ENCODE measurements around the gene NACC1. TPM values are rescaled to one million over a fixed set of nuclear protein-coding genes. Genes with fewer than 3 reads are reported as not detected.

The NACC1 gene
- total RNA-seq, 2 experiments from 2014 or later = 13.0 to 13.5 TPM

DNA sequence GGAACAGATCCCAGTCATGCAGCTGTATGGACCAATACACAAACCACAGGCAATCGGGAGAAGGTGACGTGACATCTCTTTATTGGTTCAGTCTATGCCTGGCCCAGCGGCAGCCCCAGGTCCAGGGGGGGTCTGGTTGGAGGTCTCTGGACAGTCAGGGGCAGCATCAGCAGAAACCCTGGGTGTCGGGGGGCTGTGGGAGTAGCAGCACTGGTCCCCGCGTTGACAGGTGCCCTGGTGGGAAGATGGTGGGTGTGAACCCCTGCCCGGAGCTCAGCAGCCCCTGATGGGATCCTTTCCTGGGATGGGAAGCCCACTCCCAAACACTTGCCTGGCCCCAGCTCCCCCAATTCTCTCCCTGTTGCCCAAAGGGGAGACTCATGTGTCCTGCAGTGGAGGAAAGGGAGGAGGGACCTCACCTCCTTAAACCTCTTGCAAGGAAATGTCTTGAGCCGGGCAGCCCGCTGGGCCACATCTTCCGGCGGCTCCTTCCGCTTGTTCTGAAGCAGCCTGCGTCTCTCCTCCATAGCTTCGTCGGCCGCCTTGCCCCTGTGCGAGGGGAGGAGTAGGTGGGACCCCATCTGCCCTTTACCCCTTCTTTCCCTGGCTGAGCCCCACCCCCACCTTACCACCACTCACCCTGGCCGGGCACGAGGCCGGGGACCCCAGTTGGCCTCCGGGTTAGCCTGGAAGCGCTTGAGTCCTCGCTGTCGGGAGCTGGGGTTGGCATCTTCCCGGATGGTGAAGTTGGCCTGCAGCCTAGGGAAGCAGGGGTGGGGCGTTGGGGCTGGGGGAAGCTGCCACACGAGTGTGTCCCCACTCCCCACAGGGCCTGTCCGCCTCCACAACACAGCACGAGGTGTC, 13.0 kb upstream of the NACC1 start:
- TF ChIP-seq, protein P1, sequence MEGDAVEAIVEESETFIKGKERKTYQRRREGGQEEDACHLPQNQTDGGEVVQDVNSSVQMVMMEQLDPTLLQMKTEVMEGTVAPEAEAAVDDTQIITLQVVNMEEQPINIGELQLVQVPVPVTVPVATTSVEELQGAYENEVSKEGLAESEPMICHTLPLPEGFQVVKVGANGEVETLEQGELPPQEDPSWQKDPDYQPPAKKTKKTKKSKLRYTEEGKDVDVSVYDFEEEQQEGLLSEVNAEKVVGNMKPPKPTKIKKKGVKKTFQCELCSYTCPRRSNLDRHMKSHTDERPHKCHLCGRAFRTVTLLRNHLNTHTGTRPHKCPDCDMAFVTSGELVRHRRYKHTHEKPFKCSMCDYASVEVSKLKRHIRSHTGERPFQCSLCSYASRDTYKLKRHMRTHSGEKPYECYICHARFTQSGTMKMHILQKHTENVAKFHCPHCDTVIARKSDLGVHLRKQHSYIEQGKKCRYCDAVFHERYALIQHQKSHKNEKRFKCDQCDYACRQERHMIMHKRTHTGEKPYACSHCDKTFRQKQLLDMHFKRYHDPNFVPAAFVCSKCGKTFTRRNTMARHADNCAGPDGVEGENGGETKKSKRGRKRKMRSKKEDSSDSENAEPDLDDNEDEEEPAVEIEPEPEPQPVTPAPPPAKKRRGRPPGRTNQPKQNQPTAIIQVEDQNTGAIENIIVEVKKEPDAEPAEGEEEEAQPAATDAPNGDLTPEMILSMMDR (IDR thresholded peaks at IDR 0.05) = peak; percentile 16
- H3K27ac ChIP-seq (ENCODE audit: low read depth in 1 of 2, low read length in 2 of 2) = peak overlapping the region; percentile 41 to 66
- Mint-ChIP-seq H3K4me3 (peak overlapping the region; percentile 93), H3K27me3 (no peaks in the 10 kb centered on the region), H3K36me3 (ENCODE audit: low read depth) (peaks cover 14% of the 10 kb centered on the region), H3K9me3 (no peaks in the 10 kb centered on the region), H3K4me1 (ENCODE audit: low read depth) (peaks cover 31% of the 10 kb centered on the region), H3K27ac (peak overlapping the region; percentile 89)
- POLR2A ChIA-PET = interaction anchor here (0.7 to 3.5 kb wide), 12 partner anchors 10 to 323 kb away, joined by 3 to 34 read pairs (median 8); partner anchors contain the start of genes IER2, JUNB, NACC1 and STX10
- peaks cover 62% of the 10 kb centered on the region for H3K4me1 ChIP-seq (ENCODE audit: insufficient read depth, low read length)
- peak overlapping the region; percentile 77 for H3K4me3 ChIP-seq (ENCODE audit: low read length)
- DNase-seq (peak in 5 of 14 experiments; percentile 30 to 61 (median 53)), ATAC-seq (ENCODE audit: poor library complexity) (peak; percentile 25)
- H3K9me3 ChIP-seq (ENCODE audit: control insufficient read depth in 1 of 2, insufficient read depth in 1 of 2, low read length in 2 of 2) = no peaks in the 10 kb centered on the region
- H3K27me3 ChIP-seq (ENCODE audit: control insufficient read depth in 1 of 2, insufficient read depth in 2 of 2, low read length in 2 of 2) = no peaks in the 10 kb centered on the region
- H3K36me3 ChIP-seq (ENCODE audit: insufficient read depth, low read length) = peaks cover 18% of the 10 kb centered on the region
- CTCF ChIA-PET = interaction anchor here (0.7 to 3.6 kb wide), 15 partner anchors 10 to 157 kb away, joined by 3 to 27 read pairs (median 6); partner anchors contain the start of genes IER2, NACC1, STX10 and TRMT1
- intact Hi-C loops (cut with DNase I, micrococcal nuclease) = no loop called here

DNA sequence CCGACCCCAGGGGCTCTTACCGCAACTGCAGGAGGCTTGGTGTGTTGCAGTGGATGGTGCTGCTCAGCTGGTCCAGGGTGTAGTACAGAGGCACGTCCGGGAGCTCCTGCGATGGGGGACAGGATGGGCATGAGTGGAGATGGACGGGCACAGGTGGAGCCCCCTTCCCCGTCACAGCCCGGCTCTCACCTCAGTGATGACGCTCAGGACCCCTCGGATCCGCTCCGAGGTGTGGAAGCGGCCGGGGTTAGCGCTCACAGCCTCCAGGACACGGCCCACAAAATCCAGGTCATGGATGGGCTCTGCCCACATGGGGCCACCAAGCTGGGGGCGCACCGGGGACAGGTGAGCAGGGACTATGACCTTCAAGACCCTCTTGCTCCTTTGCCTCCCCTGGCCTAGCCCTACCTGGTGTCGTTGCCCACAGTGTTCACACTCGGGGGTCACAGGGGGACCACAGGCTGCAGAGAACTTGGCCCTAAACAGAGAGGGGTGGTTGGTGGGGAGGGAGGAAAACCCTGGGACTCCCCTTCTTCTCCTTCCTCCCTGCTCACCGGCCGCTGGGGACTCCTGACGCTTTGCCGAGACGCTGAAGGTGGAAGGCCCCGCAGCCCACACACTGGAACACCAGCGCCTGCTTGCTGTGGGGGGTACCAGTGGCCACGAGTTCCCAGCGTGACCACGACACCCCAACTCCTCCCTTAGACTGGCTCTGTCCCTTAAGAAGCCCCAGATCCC, 8.5 kb upstream of the NACC1 start:
- intact Hi-C loops (cut with DNase I, micrococcal nuclease) = loop anchor here in 1 of 2 experiments (10.0 kb wide), 1 partner anchor 665 kb away; the partner anchor contains the start of gene C19orf53
- Histone ChIP-seq H3K27ac (ENCODE audit: low read depth in 1 of 2, low read length in 2 of 2) (no peak overlapping the region), H3K36me3 (ENCODE audit: insufficient read depth, low read length) (peaks cover 32% of the 10 kb centered on the region), H3K27me3 (ENCODE audit: control insufficient read depth in 1 of 2, insufficient read depth in 2 of 2, low read length in 2 of 2) (no peaks in the 10 kb centered on the region), H3K4me3 (ENCODE audit: low read length) (no peak overlapping the region), H3K9me3 (ENCODE audit: control insufficient read depth in 1 of 2, insufficient read depth in 1 of 2, low read length in 2 of 2) (no peaks in the 10 kb centered on the region), H3K4me1 (ENCODE audit: insufficient read depth, low read length) (peaks cover 17% of the 10 kb centered on the region)
- no peak overlapping the region for H3K4me3 Mint-ChIP-seq
- no peaks in the 10 kb centered on the region for H3K9me3 Mint-ChIP-seq
- ChIA-PET POLR2A (no interaction called here), CTCF (no interaction called here)
- DNase-seq = no peak
- no peaks in the 10 kb centered on the region for H3K27me3 Mint-ChIP-seq
- no peak for ATAC-seq (ENCODE audit: poor library complexity)
- H3K27ac Mint-ChIP-seq = no peak overlapping the region
- TF ChIP-seq, protein P1 (IDR thresholded peaks at IDR 0.05) = no peak
- peaks cover 30% of the 10 kb centered on the region for H3K36me3 Mint-ChIP-seq (ENCODE audit: low read depth)
- peaks cover 3% of the 10 kb centered on the region for H3K4me1 Mint-ChIP-seq (ENCODE audit: low read depth)

DNA sequence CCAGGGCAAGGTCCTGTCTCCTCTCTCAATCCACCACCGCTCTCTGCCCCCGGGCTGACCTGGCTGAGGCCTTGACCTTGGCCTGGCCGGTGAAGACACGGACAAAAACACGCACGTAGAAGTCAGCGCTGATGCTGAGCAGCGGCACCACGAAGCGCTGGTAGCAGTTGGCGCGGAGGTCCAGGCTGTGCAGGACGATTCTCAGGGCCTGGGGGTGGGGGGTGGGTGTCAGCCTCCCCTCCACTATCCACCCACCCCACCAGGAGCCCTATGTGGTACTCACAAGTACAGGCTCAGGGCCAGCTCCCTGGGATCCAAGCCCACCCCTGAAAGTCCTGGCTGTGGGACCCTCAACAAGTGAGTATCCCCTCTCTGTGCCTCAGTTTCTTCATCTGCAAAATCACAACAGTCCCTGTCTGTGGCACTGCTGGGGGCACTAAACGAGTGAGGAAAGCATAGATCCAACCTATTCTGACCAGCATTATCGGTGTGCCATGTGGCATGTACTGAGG, 7.9 kb upstream of the NACC1 start:
- POLR2A ChIA-PET = no interaction called here
- no peaks in the 10 kb centered on the region for H3K27me3 Mint-ChIP-seq
- Histone ChIP-seq H3K27me3 (ENCODE audit: control insufficient read depth in 1 of 2, insufficient read depth in 2 of 2, low read length in 2 of 2) (no peaks in the 10 kb centered on the region), H3K36me3 (ENCODE audit: insufficient read depth, low read length) (peaks cover 32% of the 10 kb centered on the region), H3K4me3 (ENCODE audit: low read length) (no peak overlapping the region), H3K4me1 (ENCODE audit: insufficient read depth, low read length) (peaks cover 12% of the 10 kb centered on the region), H3K27ac (ENCODE audit: low read depth in 1 of 2, low read length in 2 of 2) (no peak overlapping the region), H3K9me3 (ENCODE audit: control insufficient read depth in 1 of 2, insufficient read depth in 1 of 2, low read length in 2 of 2) (no peaks in the 10 kb centered on the region)
- DNase-seq = no peak
- H3K4me1 Mint-ChIP-seq (ENCODE audit: low read depth) = peaks cover 4% of the 10 kb centered on the region
- peaks cover 25% of the 10 kb centered on the region for H3K36me3 Mint-ChIP-seq (ENCODE audit: low read depth)
- CTCF ChIA-PET = no interaction called here
- intact Hi-C loops (cut with DNase I, micrococcal nuclease) = loop anchor here in 1 of 2 experiments (10.0 kb wide), 1 partner anchor 665 kb away; the partner anchor contains the start of gene C19orf53
- no peak overlapping the region for H3K4me3 Mint-ChIP-seq
- H3K27ac Mint-ChIP-seq = no peak overlapping the region
- no peak for ATAC-seq (ENCODE audit: poor library complexity)
- TF ChIP-seq, protein P1 (IDR thresholded peaks at IDR 0.05) = no peak
- H3K9me3 Mint-ChIP-seq = no peaks in the 10 kb centered on the region
